ENCODE results near the gene LAMB4.

LAMB4 gene

GRCh38 chr7:108078691-108079090 is 51.5 kb downstream of the LAMB4 start:
- TF ChIP-seq CTCF (IDR thresholded peaks at IDR 0.05): no peak

- TF ChIP-seq CTCF (IDR thresholded peaks at IDR 0.05): no peak
Measured at GRCh38 chr7:108078211-108078673, 51.9 kb downstream of the LAMB4 start.

- TF ChIP-seq CTCF (IDR thresholded peaks at IDR 0.05): no peak
Measured at GRCh38 chr7:108077709-108078108, 52.5 kb downstream of the LAMB4 start.

- TF ChIP-seq CTCF (IDR thresholded peaks at IDR 0.05): no peak
Measured at GRCh38 chr7:108076156-108076555, 54.0 kb downstream of the LAMB4 start.

- no peak for TF ChIP-seq CTCF (IDR thresholded peaks at IDR 0.05)
Measured at GRCh38 chr7:108073305-108074070, 56.7 kb downstream of the LAMB4 start.

GRCh38 chr7:108072739-108073138 is 57.4 kb downstream of the LAMB4 start:
- no peak for TF ChIP-seq CTCF (IDR thresholded peaks at IDR 0.05)

- TF ChIP-seq CTCF (IDR thresholded peaks at IDR 0.05): no peak
Measured at GRCh38 chr7:108072116-108072515, 58.0 kb downstream of the LAMB4 start.
